SK-N-SH treated with all-trans-retinoic acid at 6 μM for 48 hours (cell line): ENCODE results near the gene OXER1.

Experiments used
- ARNTL ChIP-seq: fragments of 450-650 bp; formaldehyde crosslinking; IDR thresholded peaks from 2 replicates; pipeline ENCODE4 v1.5.0; 2020; ENCODE audit warnings: low read depth, mild to moderate bottlenecking, moderate library complexity, borderline replicate concordance
- BACH2 ChIP-seq: fragments of 250-450 bp; sonication (Bioruptor Pico); IDR thresholded peaks from 2 replicates; pipeline ENCODE4 v1.9.0; 2021; ENCODE audit warnings: mild to moderate bottlenecking, borderline replicate concordance
- CREB5 ChIP-seq: fragments of 250-450 bp; sonication (Bioruptor Pico); IDR thresholded peaks from 2 replicates; pipeline ENCODE4 v1.5.1; 2020; ENCODE audit warnings: low read depth, mild to moderate bottlenecking, moderate library complexity
- GLIS3 ChIP-seq: fragments of 250-450 bp; sonication (Bioruptor Pico); IDR thresholded peaks from 2 replicates; pipeline ENCODE4 v1.5.0; 2020; ENCODE audit warnings: mild to moderate bottlenecking, moderate library complexity
- PATZ1 ChIP-seq: fragments of 250-450 bp; sonication (Bioruptor Pico); IDR thresholded peaks from 2 replicates; pipeline ENCODE4 v1.8.0; 2020; ENCODE audit warnings: mild to moderate bottlenecking, moderate library complexity, borderline replicate concordance
- RARB ChIP-seq: fragments of 250-450 bp; sonication (Bioruptor Pico); IDR thresholded peaks from 2 replicates; pipeline ENCODE4 v1.8.0; 2021; ENCODE audit warnings: mild to moderate bottlenecking, moderate library complexity
- ZNF8 ChIP-seq: fragments of 450-650 bp; formaldehyde crosslinking; IDR thresholded peaks from 2 replicates; pipeline ENCODE4 v1.5.0; 2020; ENCODE audit warnings: mild to moderate bottlenecking, moderate library complexity

DNA sequence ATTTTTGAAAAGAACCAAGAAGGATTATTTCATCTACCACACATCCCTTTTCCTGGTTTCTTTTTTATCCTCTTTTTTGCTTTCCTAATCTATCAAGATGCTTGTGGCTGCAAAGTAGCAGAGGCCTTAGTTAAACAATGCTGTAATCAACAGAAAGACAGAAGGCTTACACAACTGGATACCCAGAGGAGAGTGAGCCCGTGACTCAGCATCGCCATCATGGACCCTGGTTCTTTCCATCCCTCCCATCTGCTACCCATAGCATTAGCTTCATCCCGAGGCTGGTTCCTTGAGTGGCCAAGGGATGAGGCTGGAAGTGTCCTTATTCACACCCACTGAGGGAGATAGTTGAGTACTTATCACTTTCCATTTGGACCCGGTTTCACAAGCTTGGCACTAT, 35.9 kb upstream of the OXER1 start:
- TF ChIP-seq PATZ1 (CRISPR knock-in tag), result no peak
- TF ChIP-seq CREB5 (CRISPR knock-in tag), result no peak
- TF ChIP-seq BACH2, result no peak
- TF ChIP-seq RARB, result no peak
- TF ChIP-seq ARNTL, result no peak
- TF ChIP-seq GLIS3, result no peak
- TF ChIP-seq ZNF8 (CRISPR knock-in tag), result no peak
